Measurements from ENCODE around the gene C12orf75.
"Not testable (repeated sequence)": the region's sequence is repeated elsewhere in the genome, so short reads cannot be mapped to it uniquely, and the experiment has no call there.

Gene C12orf75

DNA sequence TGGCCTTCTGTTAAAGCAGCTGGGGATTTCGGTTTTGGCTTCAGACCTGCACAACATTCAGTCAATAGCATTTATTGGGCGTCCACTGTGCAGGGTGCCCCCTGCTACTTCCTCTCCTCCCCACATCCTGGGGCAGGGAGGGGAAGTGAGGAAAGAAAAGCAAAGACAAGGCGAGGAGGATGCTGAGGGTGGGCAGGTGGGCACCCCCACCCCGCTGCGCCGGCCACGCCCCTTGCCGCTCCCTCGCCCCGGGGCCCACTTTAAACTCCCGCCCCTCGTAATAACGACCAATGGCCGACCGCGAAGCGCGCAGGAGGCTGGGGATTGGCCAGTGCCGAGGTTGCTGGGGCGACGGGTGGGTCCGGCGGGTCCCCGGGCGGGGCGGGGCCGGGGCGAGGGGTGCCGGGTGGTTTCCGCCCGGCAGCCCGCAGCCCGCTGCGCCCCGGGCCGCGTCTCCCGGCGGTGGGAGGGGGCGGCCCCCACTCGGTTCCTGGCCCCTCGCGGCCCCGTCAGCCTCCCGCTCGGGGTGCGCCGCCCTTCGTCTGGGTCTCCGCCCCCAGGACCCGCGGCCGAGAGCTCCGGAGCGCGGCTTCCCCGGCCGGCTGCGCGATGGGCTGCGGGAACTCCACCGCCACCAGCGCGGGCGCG is at the start of gene C12orf75:
Gene C12orf75, plus strand, starts transcription at position 409 of the 648 bp plus-strand sequence. Its CDS starts 201 bp downstream, at position 610.
- DNase-seq (ENCODE audit: low read depth in 2 of 2): peak; percentile 69 to 83

DNA sequence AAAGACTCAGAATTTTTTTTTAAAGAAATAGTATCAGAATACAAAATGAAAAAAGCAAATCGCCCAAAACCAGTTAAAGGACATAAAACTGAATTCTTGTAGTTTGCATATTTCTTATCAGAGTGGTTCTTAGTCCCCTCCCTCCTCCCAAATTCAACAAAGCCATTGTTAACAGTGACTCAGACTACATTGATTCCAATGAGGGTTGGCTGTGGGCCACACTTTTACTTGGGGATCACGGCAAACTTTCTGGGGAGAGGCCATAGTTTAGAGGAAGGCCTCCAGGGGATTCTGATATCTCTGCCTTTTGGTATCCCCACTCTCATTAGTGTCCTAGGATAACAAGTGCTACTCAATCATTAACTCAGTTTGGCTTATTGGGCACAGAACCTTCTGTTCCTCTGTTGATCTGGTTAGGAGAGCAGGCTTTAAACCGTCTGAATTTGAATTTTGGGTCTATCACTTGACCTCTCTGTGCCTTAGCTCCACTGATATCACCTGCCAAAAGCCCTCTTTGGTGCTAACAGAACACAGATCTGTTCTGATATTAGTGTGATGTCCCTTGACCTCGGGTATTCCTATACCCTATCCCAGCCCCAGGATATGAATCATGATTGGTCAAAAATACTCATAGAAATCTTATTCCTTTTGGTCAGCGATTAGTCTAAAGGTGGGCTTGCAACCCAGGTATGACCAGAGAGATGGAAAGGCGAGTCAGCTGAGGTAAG is 49.4 kb upstream of the C12orf75 start:
- DNase-seq (ENCODE audit: low read depth in 2 of 2): no peak

DNA sequence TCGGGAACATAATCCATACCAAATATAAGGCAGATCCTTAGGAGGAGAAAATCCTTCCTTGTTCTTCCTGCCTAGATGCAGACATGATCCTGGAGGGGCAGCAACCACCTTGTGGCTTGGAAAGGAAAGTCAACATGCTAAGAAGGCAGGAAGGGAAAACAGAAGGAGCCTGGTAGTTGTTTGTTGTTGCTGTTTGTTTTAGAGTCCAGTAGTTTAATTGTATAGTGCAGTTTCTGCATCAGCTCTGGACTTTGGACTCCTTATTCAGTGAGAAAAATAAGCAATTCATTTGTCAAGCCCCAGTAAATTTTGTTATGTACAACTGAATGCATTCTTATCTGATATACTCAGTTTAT is 48.8 kb upstream of the C12orf75 start:
- DNase-seq (ENCODE audit: low read depth in 2 of 2): no peak

DNA sequence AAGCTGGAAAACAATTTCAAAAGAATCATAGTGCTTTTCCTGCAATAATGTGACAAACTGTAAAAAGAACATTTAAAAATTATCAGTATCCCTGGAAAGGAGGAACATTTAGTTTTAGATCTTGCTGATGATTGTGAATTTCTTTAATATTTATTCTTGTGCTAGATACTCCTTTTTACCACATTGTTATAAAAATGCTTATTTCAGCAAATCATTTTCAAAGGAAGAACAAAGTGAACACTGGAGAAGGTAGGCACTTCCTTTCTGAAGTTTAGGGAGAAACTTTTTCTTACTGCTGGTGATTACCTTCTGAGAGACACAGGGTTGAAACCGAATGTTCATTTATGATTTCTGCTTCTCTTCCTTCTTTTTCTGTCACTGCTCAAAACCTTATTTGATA is 45.1 kb upstream of the C12orf75 start:
- DNase-seq (ENCODE audit: low read depth in 2 of 2): no peak

DNA sequence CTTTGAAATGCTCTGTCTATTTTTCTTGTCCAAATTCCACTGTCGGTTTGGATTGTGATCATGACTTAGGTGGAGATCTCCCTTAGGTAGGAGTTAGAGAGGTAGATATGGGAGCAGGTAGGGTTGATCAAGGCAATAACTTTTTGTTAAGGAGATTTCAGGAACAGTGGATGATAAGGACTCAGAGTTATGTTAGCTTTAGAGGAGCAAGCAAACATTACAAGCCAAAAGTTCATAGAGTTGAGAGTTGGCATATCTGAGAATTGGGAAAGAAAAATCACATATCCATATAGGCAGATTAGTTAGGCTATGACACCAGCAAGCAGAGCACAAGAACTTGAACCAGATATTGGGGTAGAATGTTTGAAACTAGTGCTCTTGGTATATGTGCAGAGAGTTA is 43.1 kb upstream of the C12orf75 start:
- no peak for DNase-seq (ENCODE audit: low read depth in 2 of 2)

DNA sequence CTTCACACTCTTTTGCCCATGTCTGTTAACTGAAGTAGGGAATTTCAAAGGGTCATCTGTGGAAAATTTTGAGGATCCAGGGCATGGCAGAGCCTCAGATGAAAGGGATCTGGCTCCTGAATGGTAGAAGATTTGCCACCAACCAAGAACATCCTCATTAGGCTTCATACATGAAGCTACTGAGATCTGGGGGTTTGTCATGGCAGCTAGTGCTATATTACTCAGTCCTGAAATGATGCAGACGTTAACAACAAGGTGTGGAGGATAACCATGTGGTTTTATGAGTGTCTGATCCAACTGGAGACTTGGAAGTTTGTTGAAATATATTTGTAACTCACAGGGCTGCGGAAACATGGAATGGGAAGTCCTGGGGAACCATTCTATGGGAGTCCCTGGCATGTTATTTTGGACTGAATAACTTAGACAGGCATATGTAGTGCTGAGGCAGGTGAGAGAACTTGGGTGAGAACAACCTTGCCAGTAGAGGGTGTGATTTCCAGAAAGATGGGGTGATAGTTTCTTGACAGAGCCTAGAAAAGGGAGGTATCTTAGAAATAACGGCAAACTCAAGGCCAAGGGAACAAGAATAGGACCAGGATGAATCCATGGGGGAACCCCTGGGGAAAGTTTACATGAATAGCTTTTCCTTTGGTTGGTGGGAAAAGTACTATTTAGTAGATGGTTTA is 42.0 kb upstream of the C12orf75 start:
- DNase-seq (ENCODE audit: low read depth in 2 of 2): no peak

DNA sequence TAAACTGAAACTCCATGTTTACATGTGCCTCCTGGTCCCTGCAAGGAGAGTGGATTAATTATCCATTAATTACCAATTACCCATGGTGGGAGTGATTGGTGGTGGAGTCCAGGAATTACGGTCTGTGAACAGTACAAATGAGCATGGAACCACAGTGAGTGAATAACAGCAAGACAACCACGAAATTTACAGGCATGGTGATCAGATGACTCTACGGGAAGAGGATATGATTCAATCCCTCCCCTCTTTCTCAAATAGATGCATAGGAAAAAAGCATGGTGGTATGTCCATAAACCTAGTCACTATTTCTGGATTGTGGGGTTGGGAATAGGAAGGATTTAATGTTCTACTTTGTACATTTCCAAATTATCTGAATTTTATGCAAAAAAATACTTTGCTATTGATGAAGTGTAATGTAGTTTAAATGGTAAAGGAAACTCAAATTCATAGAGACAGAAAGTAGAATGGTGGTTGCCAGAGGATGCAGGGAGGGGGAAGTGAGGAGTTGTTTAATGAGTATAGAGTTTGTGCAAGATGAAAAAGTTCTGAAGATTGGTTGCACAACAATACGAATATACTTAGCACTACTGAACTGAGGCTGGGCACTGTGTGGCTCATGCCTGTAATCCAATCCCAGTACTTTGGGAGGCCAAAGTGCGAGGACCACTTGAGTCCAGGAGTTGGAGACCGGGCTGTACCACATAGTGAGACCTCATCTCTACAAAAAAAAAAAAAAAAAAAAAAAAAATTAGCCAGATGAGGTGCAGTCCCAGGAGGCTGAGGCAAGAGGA is 41.2 kb upstream of the C12orf75 start:
- DNase-seq (ENCODE audit: low read depth in 2 of 2): no peak

DNA sequence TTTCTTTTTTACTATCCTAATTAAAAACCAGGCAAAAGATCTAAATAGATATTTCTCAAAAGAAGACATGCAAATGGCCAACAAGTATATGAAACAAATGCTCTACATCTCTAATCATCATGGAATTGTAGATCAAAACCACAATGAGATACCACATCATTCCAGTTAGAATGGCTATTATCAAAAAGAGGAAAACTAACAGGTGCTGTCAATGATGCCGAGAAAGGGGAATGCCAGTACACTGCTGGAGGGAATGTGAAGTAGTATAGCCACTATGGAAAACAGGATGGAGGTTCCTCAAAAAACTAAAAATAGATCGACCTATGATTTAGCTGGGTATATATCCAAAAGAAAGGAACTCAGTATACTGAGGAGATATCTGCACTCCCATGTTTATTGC is 39.0 kb upstream of the C12orf75 start:
- no peak for DNase-seq (ENCODE audit: low read depth in 2 of 2)

DNA sequence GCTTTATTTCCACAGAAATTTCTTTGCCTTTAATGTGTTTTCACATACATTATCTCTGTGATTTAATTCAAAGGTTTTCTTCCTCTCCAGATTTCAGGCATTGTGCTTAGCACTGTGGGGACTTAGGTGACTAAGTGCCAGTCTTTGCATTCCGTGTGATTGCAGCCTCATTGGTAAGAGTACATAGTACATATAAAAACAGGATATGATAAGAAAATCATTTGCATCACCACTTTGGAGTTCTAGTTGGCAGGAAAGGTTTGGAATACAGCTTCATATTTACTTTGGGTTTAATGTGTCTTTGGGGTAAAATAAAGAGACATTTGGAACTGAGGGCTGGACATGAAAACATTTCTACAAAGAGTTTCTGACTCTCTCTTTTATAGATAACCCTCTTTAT is 37.8 kb upstream of the C12orf75 start:
- DNase-seq (ENCODE audit: low read depth in 2 of 2): no peak

DNA sequence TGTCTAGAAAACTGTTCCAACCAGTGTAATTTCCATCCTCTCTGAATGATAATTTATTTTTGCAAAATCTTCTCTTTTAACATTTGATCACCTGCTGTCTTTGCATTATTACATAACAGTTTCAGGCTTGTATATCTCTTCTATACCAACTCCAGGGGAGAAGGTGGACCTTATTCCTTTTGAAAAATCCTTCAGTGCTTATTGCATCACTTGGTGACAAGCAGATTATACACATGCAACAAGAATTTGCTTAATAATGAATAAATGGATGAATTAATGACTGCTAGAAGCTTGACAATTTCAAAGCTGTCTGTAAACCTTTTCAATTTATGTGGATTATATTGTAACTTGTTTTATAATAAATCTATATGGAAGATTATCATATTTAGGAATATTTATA is 37.3 kb upstream of the C12orf75 start:
- DNase-seq (ENCODE audit: low read depth in 2 of 2): no peak

DNA sequence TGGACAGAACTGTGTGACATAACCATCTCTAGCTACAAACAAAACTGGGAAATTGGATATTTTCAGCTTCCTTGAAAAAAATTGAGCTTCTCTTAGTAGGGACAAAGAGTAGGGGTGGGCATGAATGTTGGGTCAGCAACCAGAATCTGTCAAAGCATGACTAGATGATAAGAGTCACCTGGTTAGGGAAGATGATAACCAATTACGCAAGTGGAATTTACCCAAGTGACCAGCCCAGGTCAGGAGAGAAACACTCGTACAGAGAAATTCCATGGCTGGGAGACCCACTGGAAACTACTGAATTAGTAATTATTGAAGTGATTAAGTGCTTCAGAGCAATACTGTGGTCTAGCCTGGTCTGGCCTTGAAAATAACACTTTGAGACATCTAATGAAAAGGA is 36.3 kb upstream of the C12orf75 start:
- no peak for DNase-seq (ENCODE audit: low read depth in 2 of 2)

DNA sequence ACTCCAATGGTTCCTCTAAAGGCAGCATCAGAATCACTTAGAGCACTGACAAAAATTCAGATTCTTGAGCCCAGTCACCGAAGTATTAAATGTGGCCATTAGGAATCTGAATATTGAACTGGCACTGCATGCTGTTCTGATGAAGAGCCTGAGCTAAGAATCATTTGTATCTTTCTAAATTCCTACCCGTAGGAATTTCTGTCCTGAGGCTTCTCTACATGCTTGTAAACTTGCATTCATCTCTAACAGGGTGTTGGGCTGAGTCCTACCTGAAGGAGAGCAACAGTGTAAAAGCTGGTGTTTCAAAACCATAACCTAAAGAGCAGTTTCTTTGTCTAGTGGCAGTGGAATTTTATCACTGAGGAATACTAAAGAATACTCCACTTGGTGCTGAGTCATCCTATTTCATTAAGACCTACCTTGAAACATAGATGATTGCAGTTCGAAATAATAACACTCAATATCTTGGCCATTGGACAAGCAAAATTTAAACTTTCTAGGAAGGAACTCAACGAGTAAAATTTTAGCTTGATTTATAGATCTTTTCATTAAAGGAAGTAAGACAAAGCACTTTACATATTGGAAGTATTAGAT is 35.5 kb upstream of the C12orf75 start:
- DNase-seq (ENCODE audit: low read depth in 2 of 2): no peak

DNA sequence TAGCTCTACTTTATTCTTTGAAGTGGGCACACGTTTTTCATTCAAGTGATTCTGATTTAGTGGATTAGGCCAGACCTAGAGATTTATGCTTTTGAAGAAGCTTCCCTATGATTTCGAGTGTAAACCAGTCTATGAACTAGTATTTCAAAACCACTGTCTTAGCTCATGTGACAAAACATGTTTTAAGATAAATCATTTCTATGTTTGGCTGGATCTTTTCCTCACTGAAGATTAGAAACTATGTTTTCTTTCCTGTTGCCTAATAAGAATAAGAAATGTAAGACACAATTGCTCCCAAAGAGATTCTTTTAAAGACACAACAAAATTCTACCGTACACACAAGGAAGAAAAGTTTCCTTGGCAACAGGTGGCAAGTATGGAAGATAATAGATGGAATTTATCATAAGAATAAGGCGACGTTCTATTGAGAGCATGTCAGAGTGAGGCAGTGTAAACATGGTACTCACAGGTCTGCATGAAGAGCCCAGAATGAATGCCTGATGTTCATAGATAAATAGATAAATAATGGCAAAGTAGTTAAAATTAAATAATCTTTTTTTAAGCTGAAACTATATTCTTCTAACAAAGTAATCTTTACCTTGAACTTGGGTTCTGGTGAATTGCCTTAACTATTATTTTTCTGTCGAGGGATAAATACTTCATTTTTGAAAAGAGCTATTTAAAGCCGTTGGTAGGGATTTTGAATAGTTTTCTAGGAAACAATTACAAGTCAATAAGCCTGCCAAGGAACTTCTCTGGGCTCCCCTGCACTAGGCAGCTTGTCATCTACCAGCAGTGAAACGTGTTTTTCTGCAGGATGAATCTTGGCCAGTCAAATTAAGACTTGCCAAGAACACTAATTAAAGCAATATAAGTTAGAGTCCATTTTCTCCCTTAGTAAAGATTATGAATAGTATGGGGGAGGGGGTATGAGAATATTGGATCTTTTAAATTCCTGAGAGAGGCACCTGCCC is 34.1 kb upstream of the C12orf75 start:
- DNase-seq (ENCODE audit: low read depth in 2 of 2): no peak

DNA sequence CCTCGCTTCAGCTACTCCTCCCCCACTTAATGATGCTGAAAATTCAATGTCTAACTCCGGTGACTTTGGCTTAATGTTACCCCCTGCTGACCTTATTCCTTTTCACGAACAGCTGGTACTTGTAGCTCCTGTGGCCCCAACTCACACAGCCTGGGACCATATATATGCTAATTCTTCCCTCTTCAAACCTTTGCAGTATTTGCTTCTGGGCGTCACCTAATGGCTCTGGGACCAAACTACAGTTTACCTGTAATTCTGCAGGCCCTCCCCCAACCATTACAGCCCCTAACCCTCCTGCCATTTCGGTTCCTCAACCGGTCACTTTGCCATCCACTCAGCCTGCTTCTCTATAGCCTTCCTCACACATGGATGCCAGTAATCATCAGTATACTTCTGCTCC is 29.6 kb upstream of the C12orf75 start:
- no peak for DNase-seq (ENCODE audit: low read depth in 2 of 2)

DNA sequence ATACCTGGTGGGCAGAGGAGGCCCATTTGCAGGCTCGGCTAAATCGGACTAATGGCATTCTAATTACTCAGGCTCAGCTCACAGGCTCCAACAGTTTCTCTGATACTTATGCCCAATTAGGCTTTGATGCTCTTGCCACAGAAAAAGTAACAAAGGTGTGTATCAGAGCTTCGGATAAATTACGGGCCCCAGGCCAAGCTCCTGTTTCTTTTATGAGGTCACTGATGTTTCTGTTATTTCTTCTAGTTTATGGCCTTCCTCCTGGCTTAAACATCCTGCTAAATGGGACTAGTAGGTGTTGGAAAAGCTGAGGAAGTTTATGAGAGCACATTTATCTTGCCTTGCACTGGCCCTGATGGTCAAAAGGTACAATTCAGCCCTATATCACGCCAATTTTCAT is 28.8 kb upstream of the C12orf75 start:
- DNase-seq (ENCODE audit: low read depth in 2 of 2): no peak

DNA sequence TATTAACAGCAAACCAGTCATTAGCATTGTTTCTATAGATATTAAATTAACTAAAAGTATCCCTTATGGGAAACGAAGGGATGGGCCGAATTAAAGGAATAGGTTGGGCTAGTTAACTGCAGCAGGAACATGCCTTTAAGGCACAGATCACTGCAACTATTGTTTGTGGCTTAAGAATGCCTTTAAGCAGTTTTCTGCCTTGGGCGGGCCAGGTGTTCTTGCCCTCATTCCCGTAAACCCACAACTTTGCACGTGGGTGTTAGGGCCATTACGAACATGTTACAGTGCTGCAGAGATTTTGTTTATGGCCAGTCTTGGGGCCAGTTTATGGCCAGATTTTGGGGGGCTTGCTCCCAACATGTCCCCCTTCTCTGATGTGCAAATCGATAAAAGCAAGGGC is 27.5 kb upstream of the C12orf75 start:
- DNase-seq (ENCODE audit: low read depth in 2 of 2): not testable (repeated sequence)

DNA sequence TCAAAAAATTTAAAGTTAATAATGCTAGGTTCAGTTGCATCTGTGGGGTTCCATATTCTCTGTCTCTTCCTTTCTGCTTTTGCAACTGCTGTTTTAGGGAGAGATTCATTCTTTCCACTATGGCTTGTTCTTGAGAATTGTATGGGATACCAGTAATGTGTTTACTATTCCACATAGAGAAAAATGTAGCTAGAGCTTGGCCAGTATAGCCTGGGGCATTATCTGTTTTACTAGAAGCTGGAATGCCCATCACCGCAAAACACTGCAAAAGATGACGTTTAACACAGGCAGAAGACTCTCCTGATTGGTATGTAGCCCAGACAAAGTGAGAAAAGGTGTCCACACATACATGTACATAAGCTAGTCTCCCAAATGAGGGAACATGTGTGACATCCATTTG is 25.9 kb upstream of the C12orf75 start:
- DNase-seq (ENCODE audit: low read depth in 2 of 2): not testable (repeated sequence)

DNA sequence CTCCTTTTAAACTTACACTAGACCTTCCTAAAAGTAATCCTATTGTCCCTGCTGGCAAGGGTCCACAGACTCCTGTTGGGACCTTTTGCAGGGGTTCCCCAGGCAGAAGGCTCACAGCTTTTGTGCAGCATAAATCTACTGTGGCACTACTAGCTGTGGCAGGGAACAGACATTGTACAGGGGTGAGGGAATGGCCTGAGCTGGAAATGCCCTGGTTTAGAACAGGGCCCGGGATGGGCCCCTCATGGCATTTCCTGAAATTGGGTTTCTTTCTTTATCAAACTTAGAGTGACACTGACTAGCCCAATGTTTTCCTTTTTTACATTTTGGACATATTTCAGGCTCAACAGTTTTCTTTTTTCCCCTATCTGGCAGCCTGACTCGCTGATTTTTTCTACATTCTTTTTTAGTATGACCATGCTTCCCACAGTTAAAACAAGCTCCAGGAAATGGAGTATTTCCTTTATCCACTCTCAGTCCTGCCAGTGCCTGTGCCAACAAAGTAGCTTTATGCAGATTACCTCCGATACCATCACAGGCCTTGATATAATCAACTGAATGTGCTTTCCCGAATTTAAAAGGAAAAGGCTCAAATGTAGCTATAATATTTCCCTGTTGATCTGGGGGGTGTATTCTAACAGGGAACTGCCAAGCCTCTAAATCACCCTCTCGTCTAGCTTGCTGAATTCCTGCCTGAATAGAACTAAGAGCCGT is 22.7 kb upstream of the C12orf75 start:
- not testable (repeated sequence) for DNase-seq (ENCODE audit: low read depth in 2 of 2)

DNA sequence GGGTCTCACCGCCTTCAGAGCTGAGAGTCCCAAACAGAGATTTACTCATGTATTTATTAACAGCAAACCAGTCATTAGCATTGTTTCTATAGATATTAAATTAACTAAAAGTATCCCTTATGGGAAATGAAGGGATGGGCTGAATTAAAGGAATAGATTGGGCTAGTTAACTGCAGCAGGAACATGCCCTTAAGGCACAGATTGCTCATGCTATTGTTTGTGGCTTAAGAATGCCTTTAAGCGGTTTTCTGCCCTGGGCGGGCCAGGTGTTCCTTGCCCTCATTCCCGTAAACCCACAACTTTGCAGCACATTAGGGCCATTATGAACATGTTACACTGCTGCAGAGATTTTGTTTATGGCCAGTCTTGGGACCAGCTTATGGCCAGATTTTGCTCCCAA is 21.7 kb upstream of the C12orf75 start:
- not testable (repeated sequence) for DNase-seq (ENCODE audit: low read depth in 2 of 2)

DNA sequence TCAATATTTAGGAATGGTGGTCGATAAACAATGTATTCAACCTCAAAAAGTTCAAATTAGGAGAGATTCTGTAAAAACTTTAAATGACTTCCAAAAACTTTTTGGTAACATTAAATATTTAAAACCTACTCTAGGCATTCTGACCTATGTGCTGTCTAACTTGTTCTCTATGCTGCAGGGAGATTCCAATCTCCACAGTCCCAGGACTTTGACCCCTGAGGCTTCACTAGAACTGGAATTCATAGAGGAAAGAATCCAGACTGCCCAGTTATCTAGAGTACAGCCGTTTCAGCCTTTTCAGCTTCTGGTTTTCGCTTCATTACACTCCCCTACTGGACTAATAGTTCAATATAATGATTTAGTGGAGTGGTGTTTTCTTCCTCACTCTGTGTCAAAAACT is 21.1 kb upstream of the C12orf75 start:
- DNase-seq (ENCODE audit: low read depth in 2 of 2): not testable (repeated sequence)

All from stimulated activated CD8-positive, alpha-beta memory T cell treated with anti-CD3 and anti-CD28 coated beads, Interleukin-7, amount 100 ng/mL, for 4 hours (primary cell).